ENCODE measurements around the gene RASGEF1C.

GRCh38 chr5:180206993-180207392, 2.0 kb downstream of the RASGEF1C start:
- no peak for TF ChIP-seq CTCF (conservative IDR thresholded peaks at IDR 0.05; ENCODE audit: low read length)
- TF ChIP-seq EZH2phosphoT487 (IDR thresholded peaks at IDR 0.05; ENCODE audit: borderline replicate concordance) = no peak
